ENCODE measurements around the gene F8A1. TPM values are rescaled to one million over a fixed set of nuclear protein-coding genes. Genes with fewer than 3 reads are reported as not detected.

Gene F8A1
- total RNA-seq, 1 donor from 2014 or later, result 20.0 TPM

Other genes starting within 250 kb of the F8A1 start
- gene CTAG2, start 232.8 kb upstream of the F8A1 start, total RNA-seq, result not detected in 2 replicates
- 26.4 and 32.1 TPM in 2 replicates for gene GAB3, start 135.3 kb upstream of the F8A1 start, total RNA-seq
- 80.4 and 86.0 TPM in 2 replicates for gene DKC1, start 123.5 kb upstream of the F8A1 start, total RNA-seq
- 46.1 and 47.4 TPM in 2 replicates for gene MPP1, start 80.9 kb upstream of the F8A1 start, total RNA-seq
- not detected in 2 replicates for gene SMIM9, start 51.7 kb upstream of the F8A1 start, total RNA-seq
- 3.9 and 4.6 TPM in 2 replicates for gene F8, start 136.4 kb downstream of the F8A1 start, total RNA-seq
- gene FUNDC2, start 140.5 kb downstream of the F8A1 start, total RNA-seq, result 44.2 and 46.8 TPM in 2 replicates
- 1.3 and 3.1 TPM in 2 replicates for gene CMC4, start 184.8 kb downstream of the F8A1 start, total RNA-seq
- 13.5 and 20.3 TPM in 2 replicates for gene MTCP1, start 184.8 kb downstream of the F8A1 start, total RNA-seq
- gene BRCC3, start 185.2 kb downstream of the F8A1 start, total RNA-seq, result 29.0 and 30.8 TPM in 2 replicates

All from T-helper 1 cell treated with Interleukin-12 subunit alpha and Interleukin-12 subunit beta and Interleukin-4 antibody, amounts not matched to agents 30 ng/mL and 1 ng/mL, for 36 hours (primary cell).